ENCODE data around the gene EPHA5. TPM values are rescaled to one million over a fixed set of nuclear protein-coding genes. Genes with fewer than 3 reads are reported as not detected.

EPHA5 gene
- total RNA-seq, 1 experiment from 2014 or later = 0.28 TPM

- H3K9me3 Mint-ChIP-seq (ENCODE audit: unreplicated experiment) = no peaks in the 10 kb centered on the region
- H3K4me1 Mint-ChIP-seq (ENCODE audit: insufficient read depth, unreplicated experiment) = peaks cover 12% of the 10 kb centered on the region
- no peaks in the 10 kb centered on the region for H3K27me3 Mint-ChIP-seq (ENCODE audit: insufficient read depth, unreplicated experiment)
- peak; percentile 11 for DNase-seq (ENCODE audit: unreplicated experiment)
- no TSS peak for BruUV-seq (replicated peaks)
- TF ChIP-seq CTCF (IDR thresholded peaks at IDR 0.05; ENCODE audit: unreplicated experiment) = no peak
- CTCF ChIA-PET = no interaction called here
- H3K27ac Mint-ChIP-seq (ENCODE audit: low read depth, unreplicated experiment) = peak overlapping the region; percentile 26
- intact Hi-C loops (cut with micrococcal nuclease) = no loop called here
- no peak overlapping the region for H3K4me3 Mint-ChIP-seq (ENCODE audit: unreplicated experiment)
- POLR2A ChIA-PET = no interaction called here
- H3K36me3 Mint-ChIP-seq (ENCODE audit: insufficient read depth, unreplicated experiment) = no peaks in the 10 kb centered on the region
These were observed 25.1 kb downstream of the EPHA5 start for GRCh38 chr4:65645185-65645584.

- no peak for DNase-seq (ENCODE audit: unreplicated experiment)
- Mint-ChIP-seq H3K27ac (ENCODE audit: low read depth, unreplicated experiment) (no peak overlapping the region), H3K9me3 (ENCODE audit: unreplicated experiment) (no peaks in the 10 kb centered on the region), H3K27me3 (ENCODE audit: insufficient read depth, unreplicated experiment) (no peaks in the 10 kb centered on the region), H3K36me3 (ENCODE audit: insufficient read depth, unreplicated experiment) (peaks cover 6% of the 10 kb centered on the region), H3K4me3 (ENCODE audit: unreplicated experiment) (no peak overlapping the region), H3K4me1 (ENCODE audit: insufficient read depth, unreplicated experiment) (no peaks in the 10 kb centered on the region)
- TF ChIP-seq CTCF (IDR thresholded peaks at IDR 0.05; ENCODE audit: unreplicated experiment) = no peak
- intact Hi-C loops (cut with micrococcal nuclease) = no loop called here
- CTCF ChIA-PET = interaction anchor here (0.6 to 1.3 kb wide), 2 partner anchors 35 to 617 kb away, joined by 3 to 5 read pairs; partner anchors contain the start of gene EPHA5
- POLR2A ChIA-PET = no interaction called here
- BruUV-seq (replicated peaks) = no TSS peak
These were observed 35.1 kb downstream of the EPHA5 start for GRCh38 chr4:65635051-65635821.

DNA sequence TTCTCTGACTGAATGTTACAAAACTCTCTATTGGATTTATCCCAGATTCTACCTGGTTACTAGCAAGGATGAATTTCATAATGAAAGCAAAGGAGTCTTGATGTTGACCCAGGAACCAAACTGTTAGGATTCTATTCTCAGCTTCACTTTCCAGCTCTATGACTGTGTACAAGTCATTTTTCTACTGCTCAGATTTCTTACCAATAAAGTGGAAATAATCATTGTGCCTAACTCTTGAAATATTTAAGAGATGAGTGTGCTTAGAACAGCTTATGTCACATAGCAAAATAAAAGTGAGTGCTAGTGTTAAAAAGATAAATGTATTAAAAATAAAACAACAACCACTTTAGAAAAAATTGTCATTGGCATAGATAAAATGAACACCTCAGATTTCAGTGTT, 45.6 kb downstream of the EPHA5 start:
- H3K36me3 Mint-ChIP-seq (ENCODE audit: insufficient read depth, unreplicated experiment) = no peaks in the 10 kb centered on the region
- CTCF ChIA-PET = interaction anchor here (0.7 kb wide), 1 partner anchor 13 kb away, joined by 3 read pairs; no protein-coding TSS in a partner anchor
- H3K4me3 Mint-ChIP-seq (ENCODE audit: unreplicated experiment) = no peak overlapping the region
- H3K27me3 Mint-ChIP-seq (ENCODE audit: insufficient read depth, unreplicated experiment) = no peaks in the 10 kb centered on the region
- TF ChIP-seq CTCF (IDR thresholded peaks at IDR 0.05; ENCODE audit: unreplicated experiment) = no peak
- intact Hi-C loops (cut with micrococcal nuclease) = no loop called here
- H3K27ac Mint-ChIP-seq (ENCODE audit: low read depth, unreplicated experiment) = no peak overlapping the region
- DNase-seq (ENCODE audit: unreplicated experiment) = no peak
- H3K9me3 Mint-ChIP-seq (ENCODE audit: unreplicated experiment) = no peaks in the 10 kb centered on the region
- BruUV-seq (replicated peaks) = no TSS peak
- POLR2A ChIA-PET = interaction anchor here (0.6 kb wide), 1 partner anchor 37 kb away, joined by 4 read pairs; no protein-coding TSS in a partner anchor
- no peaks in the 10 kb centered on the region for H3K4me1 Mint-ChIP-seq (ENCODE audit: insufficient read depth, unreplicated experiment)

- Mint-ChIP-seq H3K27ac (ENCODE audit: low read depth, unreplicated experiment) (no peak overlapping the region), H3K36me3 (ENCODE audit: insufficient read depth, unreplicated experiment) (no peaks in the 10 kb centered on the region), H3K27me3 (ENCODE audit: insufficient read depth, unreplicated experiment) (no peaks in the 10 kb centered on the region), H3K4me1 (ENCODE audit: insufficient read depth, unreplicated experiment) (no peaks in the 10 kb centered on the region), H3K9me3 (ENCODE audit: unreplicated experiment) (no peaks in the 10 kb centered on the region), H3K4me3 (ENCODE audit: unreplicated experiment) (no peak overlapping the region)
- peak; percentile 8 for DNase-seq (ENCODE audit: unreplicated experiment)
- TF ChIP-seq CTCF (IDR thresholded peaks at IDR 0.05; ENCODE audit: unreplicated experiment) = no peak
- no TSS peak for BruUV-seq (replicated peaks)
- POLR2A ChIA-PET = no interaction called here
- intact Hi-C loops (cut with micrococcal nuclease) = no loop called here
- CTCF ChIA-PET = interaction anchor here (0.6 kb wide), 1 partner anchor 171 kb away, joined by 3 read pairs; no protein-coding TSS in a partner anchor
These were observed 46.8 kb downstream of the EPHA5 start for GRCh38 chr4:65623506-65623905.
